Right lobe of liver (tissue), 6 donors: ENCODE data around the gene ADSS1. TPM values are rescaled to one million over a fixed set of nuclear protein-coding genes. Genes with fewer than 3 reads are reported as not detected.

Experiments
- ATAC-seq, 4 donors: fragments of 200-7000 bp; cut with Tn5 transposase; one replicate each; pipeline ENCODE4 v1.9.1; 2020; ENCODE audit warnings: mild to moderate bottlenecking in 4 of 4, moderate library complexity in 4 of 4
- DNase-seq, 3 donors: peaks; one replicate each; pipeline ENCODE4 v3.0.0-alpha.2; 2020
- H3K27ac ChIP-seq, 3 donors: fragments of 200-600 bp; one replicate each; pipeline ENCODE4 v1.8.0; 2022
- H3K27me3 ChIP-seq, 2 donors: fragments of 200-600 bp; one replicate each; pipeline ENCODE4 v1.8.0; 2022
- H3K36me3 ChIP-seq, 4 donors: fragments of 200-600 bp; sonication (generic) in 1 of 4; one replicate each; pipeline versions ENCODE4 v1.5.1 to v1.8.0; 2017 to 2022; ENCODE audit warnings: control low read depth in 1 of 4
- H3K4me1 ChIP-seq, 4 donors: fragments of 200-600 bp; sonication (generic) in 1 of 4; one replicate each; pipeline versions ENCODE4 v1.5.1 to v1.8.0; 2017 to 2022; ENCODE audit warnings: control low read depth in 1 of 4
- H3K4me3 ChIP-seq, 3 donors: fragments of 200-600 bp; one replicate each; pipeline ENCODE4 v1.8.0; 2022
- H3K9me3 ChIP-seq, 4 donors: fragments of 200-600 bp; sonication (generic) in 1 of 4; one replicate each; pipeline versions ENCODE4 v1.5.1 to v1.8.0; 2017 to 2022; ENCODE audit warnings: control low read depth in 1 of 4
- POLR2A ChIP-seq: fragments of 450-650 bp; IDR thresholded peaks from one replicate; pipeline ENCODE4 v1.6.1; 2017; ENCODE audit warnings: antibody characterized with exemption, mild to moderate bottlenecking
- WGBS: methylation state at CpG from one replicate; pipeline ENCODE4 v1.1.6; 2018; ENCODE audit warnings: low coverage, low lambda C conversion rate; ENCODE audit not compliant: insufficient coverage; ENCODE audit errors: missing lambda C conversion rate; 5-methylcytosine and 5-hydroxymethylcytosine counted together
- intact Hi-C, 2 donors: fragments of 100-400 bp; cut with DNase I; formaldehyde crosslinking; loops; one replicate each; pipeline versions ENCODE4 v1.11.2 to v1.14.1; 2022
- total RNA-seq, 6 experiments: library from RNA; depleted of rRNA in 2 of 6; stranded (reverse); fragments of >200 nt in 2 of 6; fragmentation: NEBNext Ultra II Directional in 3 of 6; extraction: Animal tissue kit (Norgen Biotek cat#: 25700) in 3 of 6; gene quantifications; one replicate each; pipeline versions ENCODE4 v1.1.0 to v1.2.4, GENCODE V29; 2016 to 2023
- TF ChIP-seq, protein P1 (sequence below), 4 donors: fragments of 200-600 bp in 3 of 4; fragments of 450-650 bp in 1 of 4; IDR thresholded peaks; one replicate each; pipeline versions ENCODE4 v1.5.1 to v1.8.0; 2016 to 2022; ENCODE audit warnings: antibody characterized with exemption in 4 of 4, mild to moderate bottlenecking in 2 of 4
- donor health status: DM: no; HTN: yes; CAD: no.
- donor health status: DM: no; HTN: no; CAD: no.
- donor health status: DM: no; HTN: no; CAD: no.
- donor health status: DM: no; HTN: yes; CAD: no.
- donor health status: DM: no; HTN: yes; CAD: no.

ADSS1 gene
- total RNA-seq, 6 experiments from 2014 or later, result 8.1 to 50.5 (median 36.8) TPM

- H3K36me3 ChIP-seq, result peaks cover 0 to 25% (median 11%) of the 10 kb centered on the region in 4 donors
- intact Hi-C loops, result loop anchor here in 1 of 2 donors (5.0 kb wide), 1 partner anchor 50 kb away; no protein-coding TSS in a partner anchor
Observed at GRCh38 chr14:104771918-104772706, 48.1 kb downstream of the ADSS1 start.

DNA sequence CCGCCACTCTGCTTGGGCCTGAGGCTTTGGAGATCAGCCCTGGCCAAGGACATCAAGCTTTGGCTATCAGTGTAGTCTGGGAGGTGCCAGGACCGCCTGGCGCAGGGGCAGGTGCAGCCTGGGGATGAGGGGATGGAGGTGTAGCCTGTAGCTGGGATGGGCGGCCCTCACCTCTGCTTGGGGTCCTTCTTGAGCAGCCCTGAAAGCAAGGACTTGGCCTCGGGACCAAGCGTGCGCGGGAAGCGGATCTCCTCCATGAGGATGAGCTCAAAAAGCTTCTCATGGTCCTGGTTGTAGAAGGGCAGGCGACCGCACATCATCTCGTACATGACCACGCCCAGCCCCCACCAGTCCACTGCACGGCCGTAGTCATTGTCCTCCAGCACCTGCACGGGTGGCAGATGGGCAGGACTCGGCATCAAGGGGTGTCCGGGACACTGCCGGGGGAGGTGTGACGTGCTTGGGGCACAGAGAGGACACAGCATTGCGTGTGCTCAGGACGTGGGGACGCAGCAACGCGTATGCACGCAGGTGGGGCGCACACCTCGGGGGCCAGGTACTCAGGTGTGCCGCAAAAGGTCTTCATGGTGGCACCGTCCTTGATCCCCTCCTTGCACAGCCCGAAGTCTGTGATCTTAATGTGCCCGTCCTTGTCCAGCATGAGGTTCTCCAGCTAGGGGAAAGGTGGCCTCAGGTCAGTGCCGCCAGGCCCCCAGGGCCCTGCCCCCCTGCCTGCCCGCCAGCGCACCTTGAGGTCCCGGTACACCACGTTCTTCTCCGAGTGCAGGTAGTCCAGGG is 48.9 kb downstream of the ADSS1 start:
- Histone ChIP-seq H3K9me3 (no peaks in the 10 kb centered on the region), H3K27ac (no peak overlapping the region), H3K4me1 (peaks cover 0 to 12% (median 5%) of the 10 kb centered on the region in 4 donors), H3K4me3 (no peak overlapping the region), H3K27me3 (no peaks in the 10 kb centered on the region), H3K36me3 (peaks cover 0 to 25% (median 11%) of the 10 kb centered on the region in 4 donors)
- DNase-seq (no peak), ATAC-seq (no peak)
- TF ChIP-seq, protein P1, sequence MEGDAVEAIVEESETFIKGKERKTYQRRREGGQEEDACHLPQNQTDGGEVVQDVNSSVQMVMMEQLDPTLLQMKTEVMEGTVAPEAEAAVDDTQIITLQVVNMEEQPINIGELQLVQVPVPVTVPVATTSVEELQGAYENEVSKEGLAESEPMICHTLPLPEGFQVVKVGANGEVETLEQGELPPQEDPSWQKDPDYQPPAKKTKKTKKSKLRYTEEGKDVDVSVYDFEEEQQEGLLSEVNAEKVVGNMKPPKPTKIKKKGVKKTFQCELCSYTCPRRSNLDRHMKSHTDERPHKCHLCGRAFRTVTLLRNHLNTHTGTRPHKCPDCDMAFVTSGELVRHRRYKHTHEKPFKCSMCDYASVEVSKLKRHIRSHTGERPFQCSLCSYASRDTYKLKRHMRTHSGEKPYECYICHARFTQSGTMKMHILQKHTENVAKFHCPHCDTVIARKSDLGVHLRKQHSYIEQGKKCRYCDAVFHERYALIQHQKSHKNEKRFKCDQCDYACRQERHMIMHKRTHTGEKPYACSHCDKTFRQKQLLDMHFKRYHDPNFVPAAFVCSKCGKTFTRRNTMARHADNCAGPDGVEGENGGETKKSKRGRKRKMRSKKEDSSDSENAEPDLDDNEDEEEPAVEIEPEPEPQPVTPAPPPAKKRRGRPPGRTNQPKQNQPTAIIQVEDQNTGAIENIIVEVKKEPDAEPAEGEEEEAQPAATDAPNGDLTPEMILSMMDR (IDR thresholded peaks at IDR 0.05), result no peak
- no peak for TF ChIP-seq POLR2A
- 79% methylated on average over 9 of the region's 38 CpGs for WGBS
- intact Hi-C loops, result loop anchor here in 1 of 2 donors (5.0 kb wide), 1 partner anchor 49 kb away; no protein-coding TSS in a partner anchor

More at GRCh38 chr14:104771918-104772706, 48.1 kb downstream of the ADSS1 start:
- TF ChIP-seq, protein P1 (IDR thresholded peaks at IDR 0.05), result no peak
- TF ChIP-seq POLR2A, result no peak
- Histone ChIP-seq H3K27ac (no peak overlapping the region), H3K4me3 (no peak overlapping the region), H3K9me3 (no peaks in the 10 kb centered on the region), H3K4me1 (peaks cover 0 to 20% (median 9%) of the 10 kb centered on the region in 4 donors), H3K27me3 (no peaks in the 10 kb centered on the region)
- 100% methylated on average over 1 of the region's 34 CpGs for WGBS
- ATAC-seq, result no peak
- DNase-seq, result no peak

DNA sequence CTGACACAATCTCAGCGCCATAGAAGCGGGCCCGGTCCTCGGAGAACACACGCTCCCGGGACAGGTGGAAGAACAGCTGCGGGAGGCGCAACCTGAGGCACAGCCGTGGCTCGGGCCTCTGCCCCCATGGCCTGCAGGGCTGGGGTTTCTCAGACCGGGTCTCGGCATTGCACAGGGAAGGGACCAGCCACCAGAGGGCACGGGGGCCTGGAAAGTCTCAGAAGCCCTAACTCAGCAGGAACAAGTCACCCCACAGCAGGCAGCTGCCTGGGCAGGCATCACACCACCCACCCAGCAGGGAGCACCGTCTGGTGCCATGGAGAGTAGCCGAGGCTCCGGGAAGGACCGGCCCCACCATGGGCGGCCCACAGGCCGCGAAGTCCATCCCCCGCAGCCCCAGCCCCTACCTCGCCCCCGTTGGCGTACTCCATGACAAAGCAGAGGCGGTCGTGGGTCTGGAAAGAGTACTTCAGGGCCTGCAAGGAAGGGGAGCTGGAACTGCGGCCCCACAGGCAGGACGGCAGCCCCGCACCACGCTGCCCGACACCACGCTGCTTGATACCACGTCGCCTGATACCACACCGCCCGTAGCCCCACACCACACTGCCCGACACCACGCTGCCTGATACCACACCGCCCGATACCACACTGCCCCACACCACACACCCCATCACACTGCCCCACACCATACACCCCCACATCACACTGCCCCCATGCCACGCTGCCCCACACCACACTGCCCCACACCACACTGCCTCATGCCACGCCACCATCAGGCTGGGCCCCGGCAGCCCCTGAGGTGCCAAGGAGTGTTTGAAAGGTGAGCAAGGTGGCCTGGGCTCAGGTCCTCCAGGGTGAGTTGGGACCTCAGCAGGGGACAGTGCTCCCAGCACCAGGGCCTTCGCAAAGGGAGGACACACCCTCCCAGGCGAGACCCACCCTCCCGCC is 49.8 kb downstream of the ADSS1 start:
- Histone ChIP-seq H3K4me3 (no peak overlapping the region), H3K36me3 (peaks cover 0 to 25% (median 11%) of the 10 kb centered on the region in 4 donors), H3K4me1 (peaks cover 0 to 6% (median 1%) of the 10 kb centered on the region in 4 donors), H3K9me3 (no peaks in the 10 kb centered on the region), H3K27me3 (no peaks in the 10 kb centered on the region), H3K27ac (no peak overlapping the region)
- intact Hi-C loops, result loop anchor here in 1 of 2 donors (5.0 kb wide), 1 partner anchor 49 kb away; no protein-coding TSS in a partner anchor
- 96% methylated on average over 5 of the region's 46 CpGs for WGBS
- ATAC-seq (no peak), DNase-seq (no peak)
- no peak for TF ChIP-seq POLR2A
- TF ChIP-seq, protein P1 (IDR thresholded peaks at IDR 0.05), result peak in 1 of 4 donors; percentile 4
